COLO668 (cell line): ENCODE measurements around the gene STH.
A peak's percentile ranks its signal among the peaks of the same experiment; 100 is the strongest.
"Not testable (repeated sequence)": the region's sequence is repeated elsewhere in the genome, so short reads cannot be mapped to it uniquely, and the experiment has no call there.

Source experiments
- DNase-seq: peaks from one replicate; lab custom pipeline; 2025; ENCODE audit not compliant: unreplicated experiment; lab: John Stamatoyannopoulos, UW

STH gene

GRCh38 chr17:46002311-46002972 is 3.4 kb downstream of the STH start:
- DNase-seq = peak; percentile 56

GRCh38 chr17:46002973-46003316 is 3.9 kb downstream of the STH start:
- no peak for DNase-seq

GRCh38 chr17:46003907-46004748 is 5.1 kb downstream of the STH start:
- DNase-seq = peak; percentile 5

GRCh38 chr17:46006082-46006481 is 7.0 kb downstream of the STH start:
- not testable (repeated sequence) for DNase-seq

- no peak for DNase-seq
Measured at GRCh38 chr17:46007461-46007965, 8.5 kb downstream of the STH start.

GRCh38 chr17:46008591-46008990 is 9.5 kb downstream of the STH start:
- DNase-seq = no peak

GRCh38 chr17:46009681-46010596 is 10.9 kb downstream of the STH start:
- no peak for DNase-seq

- DNase-seq = no peak
Measured at GRCh38 chr17:46010597-46011186, 11.6 kb downstream of the STH start.

GRCh38 chr17:46011711-46012505 is 12.9 kb downstream of the STH start:
- no peak for DNase-seq

- no peak for DNase-seq
Measured at GRCh38 chr17:46012506-46013079, 13.5 kb downstream of the STH start.

GRCh38 chr17:46013127-46013501 is 14.1 kb downstream of the STH start:
- DNase-seq = no peak

GRCh38 chr17:46013502-46014165 is 14.6 kb downstream of the STH start:
- no peak for DNase-seq

GRCh38 chr17:46019408-46019925 is 20.4 kb downstream of the STH start:
- not testable (repeated sequence) for DNase-seq

GRCh38 chr17:46020023-46020761 is 21.1 kb downstream of the STH start:
- DNase-seq = no peak

- DNase-seq = no peak
Measured at GRCh38 chr17:46020998-46021397, 21.9 kb downstream of the STH start.

- DNase-seq = not testable (repeated sequence)
Measured at GRCh38 chr17:46023366-46023765, 24.3 kb downstream of the STH start.

- no peak for DNase-seq
Measured at GRCh38 chr17:46023783-46024388, 24.8 kb downstream of the STH start.

GRCh38 chr17:46024590-46024989 is 25.5 kb downstream of the STH start:
- no peak for DNase-seq
